Astrocyte of the spinal cord (primary cell): ENCODE measurements around the gene CDKN2AIPNL.
A peak's percentile ranks its signal among the peaks of the same experiment; 100 is the strongest.
"Not testable (repeated sequence)": the region's sequence is repeated elsewhere in the genome, so short reads cannot be mapped to it uniquely, and the experiment has no call there.

Experiments used
- DNase-seq: peaks from one replicate; pipeline ENCODE4 v3.0.0; 2011; ENCODE audit warnings: low read depth, low spot score
- H3K4me3 ChIP-seq: 2 replicates; pipeline ENCODE4 v1.5.1; 2011; ENCODE audit warnings: low read depth, mild to moderate bottlenecking, low read length, moderate library complexity
- CTCF ChIP-seq: IDR thresholded peaks from 2 replicates; pipeline ENCODE4 v1.5.1; 2012; ENCODE audit warnings: low read depth, mild to moderate bottlenecking, low read length, inconsistent platforms
- in situ Hi-C: cut with HindIII; loops from 2 replicates; pipeline ENCODE4 v1.10.0; 2017; ENCODE audit warnings: low sequenced_read_pairs

CDKN2AIPNL gene

GRCh38 chr5:134423376-134423775 lies 11.7 kb upstream of the CDKN2AIPNL start:
- no peak overlapping the region for H3K4me3 ChIP-seq
- no peak for TF ChIP-seq CTCF
- no peak for DNase-seq
- in situ Hi-C loops = no loop called here

DNA sequence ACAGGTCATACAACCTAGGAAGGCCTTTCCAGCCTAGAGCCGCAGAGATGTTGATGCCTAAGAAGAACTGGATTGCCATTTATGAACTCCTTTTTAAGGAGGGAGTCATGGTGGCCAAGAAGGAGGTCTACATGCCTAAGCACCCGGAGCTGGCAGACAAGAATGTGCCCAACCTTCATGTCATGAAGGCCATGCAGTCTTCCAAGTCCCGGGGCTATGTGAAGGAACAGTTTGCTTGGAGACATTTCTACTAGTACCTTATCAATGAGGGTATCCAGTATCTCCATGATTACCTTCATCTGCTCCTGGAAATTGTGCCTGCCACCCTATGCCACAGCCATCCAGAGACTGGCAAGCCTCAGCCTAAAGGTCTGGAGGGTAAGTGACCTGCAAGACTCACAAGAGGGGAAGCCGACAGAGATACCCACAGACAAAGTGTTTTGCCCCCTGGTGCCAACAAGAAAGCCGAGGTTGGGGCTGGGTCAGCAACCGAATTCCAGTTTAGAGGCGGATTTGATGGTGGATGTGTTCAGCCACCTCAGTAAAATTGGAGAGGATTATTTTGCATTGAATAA lies 11.2 kb upstream of the CDKN2AIPNL start:
- TF ChIP-seq CTCF = no peak
- no peak for DNase-seq
- H3K4me3 ChIP-seq = no peak overlapping the region
- in situ Hi-C loops = no loop called here

DNA sequence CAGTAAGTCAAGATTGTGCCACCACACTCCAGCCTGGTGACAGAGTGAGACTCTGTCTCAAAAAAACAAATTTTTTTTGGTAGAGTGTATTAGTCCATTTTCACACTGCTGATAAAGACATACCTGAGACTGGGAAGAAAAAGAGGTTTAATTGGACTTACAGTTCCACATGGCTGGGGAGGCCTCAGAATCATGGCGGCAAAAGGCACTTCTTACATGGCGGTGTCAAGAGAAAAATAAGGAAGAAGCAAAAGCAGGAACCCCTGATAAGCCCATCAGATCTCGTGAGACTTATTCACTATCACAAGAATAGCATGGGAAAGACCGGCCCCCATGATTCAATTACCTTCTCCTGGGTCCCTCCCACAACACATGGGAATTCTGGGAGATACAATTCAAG lies 9.4 kb upstream of the CDKN2AIPNL start:
- H3K4me3 ChIP-seq, DNase-seq, in situ Hi-C loops: not testable (repeated sequence)

DNA sequence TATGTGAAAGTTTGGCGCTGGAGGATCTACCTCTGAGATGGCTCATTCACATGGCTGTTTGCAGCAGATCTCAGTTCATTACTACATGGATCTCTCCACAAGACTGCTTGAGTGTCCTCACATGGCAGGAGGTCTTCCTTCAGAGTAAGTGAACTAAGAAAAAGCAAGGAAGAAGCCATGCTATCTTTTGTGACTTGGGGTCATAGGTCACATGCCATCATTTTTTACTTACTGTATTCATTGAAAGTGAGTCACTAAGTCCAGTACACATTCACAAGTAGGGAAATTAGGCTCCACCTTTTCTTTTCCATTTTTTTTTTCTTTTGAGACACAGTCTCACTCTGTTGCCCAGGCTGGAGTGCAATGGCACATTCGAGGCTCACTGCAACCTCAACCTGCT lies 8.7 kb upstream of the CDKN2AIPNL start:
- TF ChIP-seq CTCF = no peak
- no peak overlapping the region for H3K4me3 ChIP-seq
- in situ Hi-C loops = no loop called here
- DNase-seq = peak; percentile 58

DNA sequence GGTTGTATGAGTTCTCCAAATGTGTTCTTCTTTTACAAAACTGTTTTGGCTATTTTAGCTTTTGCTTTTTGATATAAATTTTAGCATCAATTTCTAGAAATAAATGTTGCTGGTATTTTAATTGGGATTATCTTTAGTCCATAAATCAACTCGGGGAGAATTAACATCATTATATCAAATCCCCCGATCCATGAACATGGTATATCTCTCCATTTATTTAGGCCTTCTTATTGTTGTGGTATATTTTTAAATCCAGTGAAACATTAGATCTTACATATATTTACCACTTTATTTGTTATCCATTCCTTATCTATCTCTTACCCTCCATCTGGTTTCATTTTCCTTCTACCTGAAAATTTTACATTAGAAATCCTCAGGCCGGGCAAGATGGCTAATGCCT lies 7.3 kb upstream of the CDKN2AIPNL start:
- in situ Hi-C loops = no loop called here
- no peak for DNase-seq
- TF ChIP-seq CTCF = no peak
- H3K4me3 ChIP-seq = no peak overlapping the region

DNA sequence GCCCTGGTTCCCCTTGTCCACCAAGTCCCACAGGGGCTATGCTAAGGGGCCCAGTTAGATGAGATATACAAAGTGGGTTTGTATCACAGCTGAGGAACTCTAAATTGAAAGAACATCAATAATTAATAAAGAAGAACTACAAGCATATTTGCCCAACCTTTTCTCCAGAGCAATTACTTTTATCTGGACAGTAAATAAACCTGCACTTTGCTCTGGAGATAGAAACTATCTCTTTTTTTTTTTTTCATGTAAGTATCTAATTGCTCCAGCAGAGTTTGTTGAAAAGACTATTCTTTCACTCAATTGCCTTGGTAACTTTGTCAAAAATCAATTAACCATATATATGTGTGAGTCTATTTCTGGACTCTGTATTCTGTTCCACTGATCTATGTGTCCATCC lies 6.0 kb upstream of the CDKN2AIPNL start:
- in situ Hi-C loops = no loop called here
- no peak overlapping the region for H3K4me3 ChIP-seq
- TF ChIP-seq CTCF = no peak
- no peak for DNase-seq

GRCh38 chr5:134413046-134413445 lies 1.4 kb upstream of the CDKN2AIPNL start:
- TF ChIP-seq CTCF = no peak
- H3K4me3 ChIP-seq = no peak overlapping the region
- in situ Hi-C loops = no loop called here
- no peak for DNase-seq
